ENCODE data around the gene SLC2A9.

DNA sequence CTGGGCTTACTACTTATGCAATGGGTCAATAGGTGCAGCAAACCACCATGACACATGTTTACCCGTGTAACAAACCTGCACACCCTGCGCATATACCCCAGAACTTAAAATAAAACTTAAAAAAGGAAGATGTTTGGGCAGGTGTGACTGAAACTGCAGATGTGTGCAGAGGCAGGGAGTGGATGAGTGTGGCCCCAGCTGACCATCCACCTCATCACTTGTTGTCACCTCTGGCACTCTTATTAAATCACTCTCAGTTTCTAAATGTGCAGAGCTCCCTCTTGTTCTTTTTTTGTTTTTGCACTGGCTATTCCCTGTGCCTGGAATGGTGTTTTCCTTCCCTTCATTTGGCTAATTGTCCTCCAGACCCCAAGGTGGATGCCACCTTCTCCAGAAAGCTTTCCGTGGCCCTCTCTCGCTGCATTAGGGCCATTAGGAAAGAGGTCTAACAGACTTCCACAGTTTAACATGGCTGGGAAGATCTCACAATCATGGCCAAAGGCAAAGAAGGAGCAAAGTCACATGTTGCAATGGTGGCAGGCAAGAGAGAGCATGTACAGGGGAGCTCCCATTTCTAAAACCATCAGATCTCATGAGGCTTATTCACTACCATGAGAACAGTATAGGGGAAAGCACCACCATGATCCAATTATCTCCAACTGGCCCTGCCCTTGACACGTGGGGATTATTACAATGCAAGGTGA lies 58.5 kb downstream of the SLC2A9 start:
- TF ChIP-seq, protein P1, sequence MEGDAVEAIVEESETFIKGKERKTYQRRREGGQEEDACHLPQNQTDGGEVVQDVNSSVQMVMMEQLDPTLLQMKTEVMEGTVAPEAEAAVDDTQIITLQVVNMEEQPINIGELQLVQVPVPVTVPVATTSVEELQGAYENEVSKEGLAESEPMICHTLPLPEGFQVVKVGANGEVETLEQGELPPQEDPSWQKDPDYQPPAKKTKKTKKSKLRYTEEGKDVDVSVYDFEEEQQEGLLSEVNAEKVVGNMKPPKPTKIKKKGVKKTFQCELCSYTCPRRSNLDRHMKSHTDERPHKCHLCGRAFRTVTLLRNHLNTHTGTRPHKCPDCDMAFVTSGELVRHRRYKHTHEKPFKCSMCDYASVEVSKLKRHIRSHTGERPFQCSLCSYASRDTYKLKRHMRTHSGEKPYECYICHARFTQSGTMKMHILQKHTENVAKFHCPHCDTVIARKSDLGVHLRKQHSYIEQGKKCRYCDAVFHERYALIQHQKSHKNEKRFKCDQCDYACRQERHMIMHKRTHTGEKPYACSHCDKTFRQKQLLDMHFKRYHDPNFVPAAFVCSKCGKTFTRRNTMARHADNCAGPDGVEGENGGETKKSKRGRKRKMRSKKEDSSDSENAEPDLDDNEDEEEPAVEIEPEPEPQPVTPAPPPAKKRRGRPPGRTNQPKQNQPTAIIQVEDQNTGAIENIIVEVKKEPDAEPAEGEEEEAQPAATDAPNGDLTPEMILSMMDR (IDR thresholded peaks at IDR 0.05 in 4 of 5, conservative IDR thresholded peaks at IDR 0.05 in 1 of 5): no peak
- TF ChIP-seq POLR2A (IDR thresholded peaks at IDR 0.05): no peak

All from gastrocnemius medialis (tissue), 4 donors.